Measurements from ENCODE around the gene PRXL2C. TPM values are rescaled to one million over a fixed set of nuclear protein-coding genes. Genes with fewer than 3 reads are reported as not detected.
"Not testable (repeated sequence)": the region's sequence is repeated elsewhere in the genome, so short reads cannot be mapped to it uniquely, and the experiment has no call there.

Gene PRXL2C
- total RNA-seq, 2 experiments from 2014 or later, result 10.0 to 11.4 TPM

DNA sequence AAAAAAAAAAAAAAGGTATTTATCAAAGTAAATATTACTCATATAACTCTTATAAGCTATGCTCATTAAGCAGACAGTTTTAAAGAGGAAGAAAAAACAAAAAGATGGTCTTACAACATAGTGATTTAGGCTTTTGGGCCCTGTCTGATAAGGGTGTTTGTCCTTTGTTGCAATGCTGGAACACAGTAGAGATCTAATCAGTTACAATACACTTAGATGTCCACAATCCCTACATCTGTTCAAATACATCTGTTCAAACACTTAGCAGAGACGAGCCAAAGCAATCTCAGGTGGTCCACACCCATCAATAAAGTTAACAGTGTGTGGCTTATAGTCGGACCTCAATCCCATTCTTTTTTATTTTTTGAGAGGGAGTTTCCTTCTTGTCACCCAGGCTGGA, 11.0 kb downstream of the PRXL2C start:
- ChIA-PET CTCF (no interaction called here), POLR2A (no interaction called here)

DNA sequence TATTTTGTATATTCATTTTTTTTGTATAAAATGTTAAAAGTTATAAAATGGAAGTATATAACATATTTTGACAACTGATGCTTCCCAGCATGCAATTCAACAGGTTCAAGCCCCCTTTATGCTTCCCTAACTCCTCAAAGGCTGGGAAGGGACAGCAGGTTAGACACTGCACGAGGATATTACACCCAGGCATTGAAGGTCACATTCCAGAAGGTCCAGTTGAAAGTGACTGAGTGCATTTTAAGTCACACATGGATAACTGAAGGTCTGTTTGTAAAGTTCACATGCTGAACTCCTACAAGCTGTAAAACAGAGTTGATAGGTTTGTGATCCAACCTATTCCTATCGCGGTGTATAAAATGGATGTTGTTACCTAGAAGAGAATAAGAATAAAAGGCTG, 13.6 kb downstream of the PRXL2C start:
- intact Hi-C loops (cut with micrococcal nuclease), result no loop called here
- no peak for DNase-seq
- no peaks in the 10 kb centered on the region for H3K27me3 Mint-ChIP-seq
- H3K27ac Mint-ChIP-seq, result no peak overlapping the region
- H3K4me3 Mint-ChIP-seq, result no peak overlapping the region
- no peaks in the 10 kb centered on the region for H3K9me3 Mint-ChIP-seq
- peaks cover 11% of the 10 kb centered on the region for H3K36me3 Mint-ChIP-seq
- POLR2A ChIA-PET, result no interaction called here
- CTCF ChIA-PET, result no interaction called here
- H3K4me1 Mint-ChIP-seq (ENCODE audit: low read depth), result no peaks in the 10 kb centered on the region

More for the DNA sequence above, 11.0 kb downstream of the PRXL2C start:
- Mint-ChIP-seq H3K4me3 (no peak overlapping the region), H3K27me3 (no peaks in the 10 kb centered on the region), H3K4me1 (ENCODE audit: low read depth) (no peaks in the 10 kb centered on the region), H3K27ac (no peak overlapping the region), H3K9me3 (no peaks in the 10 kb centered on the region), H3K36me3 (peaks cover 20% of the 10 kb centered on the region)
- DNase-seq, result no peak
- intact Hi-C loops (cut with micrococcal nuclease), result no loop called here

DNA sequence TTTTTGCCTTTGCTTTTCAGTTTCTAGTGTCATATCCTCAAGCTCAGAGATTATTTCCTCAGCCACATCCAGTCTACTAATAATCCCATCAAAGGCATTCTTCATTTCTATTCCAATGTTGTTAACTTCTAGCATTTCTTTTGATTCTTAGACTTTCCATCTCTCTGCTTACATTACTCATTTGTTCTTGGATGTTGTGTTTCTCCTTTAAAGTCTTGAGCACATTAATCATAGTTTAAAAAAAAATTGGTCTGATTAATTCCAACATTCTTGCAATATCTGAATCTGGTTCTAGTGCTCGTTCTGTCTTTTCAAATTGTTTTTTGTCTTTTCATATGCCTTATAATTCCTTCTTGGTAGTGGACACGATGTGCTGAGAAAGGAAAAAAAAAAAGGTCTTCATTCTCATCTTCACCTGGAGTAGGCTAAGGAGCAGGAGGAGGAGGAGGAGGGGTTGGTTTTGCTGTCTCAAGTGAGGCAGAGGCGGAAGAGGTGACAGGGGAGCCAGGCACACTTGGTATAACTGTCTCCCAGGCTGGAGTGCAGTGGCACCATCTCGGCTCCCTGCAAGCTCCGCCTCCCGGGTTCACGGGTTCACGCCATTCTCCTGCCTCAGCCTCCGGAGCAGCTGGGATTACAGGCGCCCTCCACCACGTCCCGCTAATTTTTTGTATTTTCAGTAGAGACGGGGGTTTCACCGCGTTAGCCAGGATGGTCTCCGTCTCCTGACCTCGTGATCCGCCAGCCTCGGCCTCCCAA, 16.3 kb downstream of the PRXL2C start:
- H3K4me3 Mint-ChIP-seq, result no peak overlapping the region
- no peaks in the 10 kb centered on the region for H3K4me1 Mint-ChIP-seq (ENCODE audit: low read depth)
- intact Hi-C loops (cut with micrococcal nuclease), result no loop called here
- peaks cover 3% of the 10 kb centered on the region for H3K36me3 Mint-ChIP-seq
- no peak for DNase-seq
- CTCF ChIA-PET, result interaction anchor here (0.6 kb wide), 1 partner anchor 322 kb away, joined by 4 read pairs; no protein-coding TSS in a partner anchor
- H3K27me3 Mint-ChIP-seq, result peaks cover 3% of the 10 kb centered on the region
- no peaks in the 10 kb centered on the region for H3K9me3 Mint-ChIP-seq
- POLR2A ChIA-PET, result no interaction called here
- no peak overlapping the region for H3K27ac Mint-ChIP-seq

DNA sequence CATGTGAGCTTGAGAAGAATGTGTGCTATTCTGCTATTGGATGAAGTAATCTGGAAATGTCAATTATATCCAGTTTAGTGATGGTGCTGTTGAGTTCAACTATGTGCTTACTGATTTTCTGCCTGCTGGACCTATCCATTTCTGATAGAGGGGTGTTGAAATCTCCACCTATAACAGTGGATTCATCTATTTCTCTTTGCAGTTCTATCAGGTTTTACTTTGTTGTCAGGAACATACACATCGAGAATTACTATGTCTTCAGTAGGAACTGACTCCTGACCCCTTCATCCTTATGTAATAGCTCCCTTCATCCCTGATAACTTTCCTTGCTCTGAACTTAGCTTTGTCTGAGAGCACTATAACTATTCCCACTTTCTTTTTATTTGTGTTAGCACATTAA, 18.7 kb downstream of the PRXL2C start:
- POLR2A ChIA-PET, result no interaction called here
- CTCF ChIA-PET, result interaction anchor here (0.6 kb wide), 1 partner anchor 33 kb away, joined by 4 read pairs; no protein-coding TSS in a partner anchor
- Mint-ChIP-seq H3K27me3 (peaks cover 7% of the 10 kb centered on the region), H3K4me3 (no peak overlapping the region), H3K9me3 (no peaks in the 10 kb centered on the region), H3K36me3 (peaks cover 3% of the 10 kb centered on the region), H3K27ac (no peak overlapping the region), H3K4me1 (ENCODE audit: low read depth) (no peaks in the 10 kb centered on the region)
- no peak for DNase-seq
- intact Hi-C loops (cut with micrococcal nuclease), result no loop called here

DNA sequence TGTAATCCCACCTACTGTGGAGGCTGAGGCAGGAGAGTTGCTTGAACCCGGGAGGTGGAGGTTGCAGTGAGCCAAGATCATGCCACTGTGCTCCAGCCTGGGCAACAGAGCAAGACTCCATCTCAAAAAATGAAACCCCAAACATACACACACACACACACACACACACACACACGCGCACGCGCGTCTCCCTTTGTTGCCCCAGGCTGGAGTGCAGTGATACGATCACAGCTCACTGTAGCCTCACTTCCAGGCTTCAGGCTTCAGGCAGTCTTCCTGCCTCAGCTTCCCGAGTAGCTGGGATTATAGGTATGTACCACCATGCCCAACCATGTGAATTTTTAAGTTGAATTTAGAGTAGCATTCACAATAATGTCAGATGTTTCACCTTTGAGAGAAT, 21.5 kb downstream of the PRXL2C start:
- H3K36me3 Mint-ChIP-seq; DNase-seq; H3K27ac Mint-ChIP-seq; intact Hi-C loops (cut with micrococcal nuclease); POLR2A ChIA-PET; H3K4me3 Mint-ChIP-seq; H3K4me1 Mint-ChIP-seq (ENCODE audit: low read depth); H3K9me3 Mint-ChIP-seq: not testable (repeated sequence)
- peaks cover 15% of the 10 kb centered on the region for H3K27me3 Mint-ChIP-seq
- CTCF ChIA-PET, result interaction anchor here (0.9 kb wide), 1 partner anchor 14 kb away, joined by 3 read pairs; the partner anchor contains the start of gene CDC14B

DNA sequence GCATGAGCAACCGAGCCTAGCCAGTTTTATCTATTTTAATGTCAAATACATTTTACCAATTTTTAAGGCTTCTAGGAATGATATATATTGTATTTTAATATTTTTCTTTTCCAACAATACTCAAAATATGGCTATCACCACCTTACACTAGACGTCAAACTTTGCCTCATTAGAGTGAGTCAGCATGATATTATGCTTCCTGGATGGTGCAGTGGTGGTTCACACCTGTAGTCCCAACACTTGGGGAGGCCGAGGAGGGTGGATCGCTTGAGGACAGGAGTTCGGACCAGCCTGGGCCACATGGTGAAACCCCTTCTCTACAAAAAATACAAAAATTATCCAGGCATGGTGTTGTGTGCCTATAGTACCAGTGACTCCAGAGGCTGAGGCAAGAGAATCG, 28.2 kb downstream of the PRXL2C start:
- ChIA-PET POLR2A (no interaction called here), CTCF (no interaction called here)
- Mint-ChIP-seq H3K27ac (no peak overlapping the region), H3K36me3 (no peaks in the 10 kb centered on the region), H3K4me1 (ENCODE audit: low read depth) (peaks cover 6% of the 10 kb centered on the region), H3K27me3 (peaks cover 11% of the 10 kb centered on the region), H3K4me3 (no peak overlapping the region), H3K9me3 (no peaks in the 10 kb centered on the region)
- intact Hi-C loops (cut with micrococcal nuclease), result no loop called here
- no peak for DNase-seq

DNA sequence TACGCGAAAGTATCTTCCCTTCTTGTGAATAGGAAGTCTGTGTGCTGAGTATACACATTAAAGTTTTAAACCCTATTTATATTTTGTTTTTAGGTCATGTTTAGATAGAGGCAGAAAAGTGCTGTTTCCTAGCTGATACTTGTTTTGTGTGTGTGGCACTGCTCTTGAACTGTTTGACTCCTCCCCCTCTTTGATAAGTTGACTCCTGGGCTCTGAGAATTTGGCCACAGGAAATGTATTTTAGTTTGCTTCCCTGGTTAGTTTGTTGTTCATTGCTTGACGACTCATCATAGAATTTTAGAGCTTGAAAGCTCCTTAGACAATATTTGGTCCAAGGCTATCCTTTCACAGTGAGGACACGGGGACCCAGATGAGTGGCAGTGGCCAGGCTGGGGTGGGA, 33.5 kb downstream of the PRXL2C start:
- Mint-ChIP-seq H3K9me3 (no peaks in the 10 kb centered on the region), H3K4me1 (ENCODE audit: low read depth) (peaks cover 3% of the 10 kb centered on the region), H3K27ac (no peak overlapping the region), H3K36me3 (no peaks in the 10 kb centered on the region), H3K27me3 (peaks cover 23% of the 10 kb centered on the region), H3K4me3 (no peak overlapping the region)
- ChIA-PET CTCF (interaction anchor here (0.6 to 1.4 kb wide), 2 partner anchors 45 to 48 kb away, joined by 3 to 4 read pairs; no protein-coding TSS in a partner anchor), POLR2A (no interaction called here)
- DNase-seq, result no peak
- intact Hi-C loops (cut with micrococcal nuclease), result no loop called here

DNA sequence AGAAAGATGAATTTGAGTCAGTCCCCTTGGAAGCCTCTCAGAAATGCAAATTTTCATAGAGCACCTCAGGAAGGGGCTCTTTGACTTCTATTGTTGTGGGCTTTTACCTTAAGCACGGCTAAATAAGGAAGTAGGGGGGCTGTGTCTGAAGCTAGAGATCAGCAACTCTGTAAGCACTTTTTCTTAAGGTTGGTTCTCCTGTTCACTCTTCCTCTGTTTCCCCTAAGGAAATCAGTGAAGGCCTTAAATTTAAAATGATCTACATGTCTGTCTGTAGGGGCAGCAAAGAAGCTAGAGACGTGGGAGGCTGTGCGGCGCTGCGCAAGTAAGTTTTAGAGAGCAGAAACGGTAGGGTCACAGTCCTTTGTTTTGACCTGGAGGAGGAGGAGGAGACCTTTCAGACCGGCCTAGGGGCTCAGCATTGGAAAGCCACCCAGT, 34.3 kb downstream of the PRXL2C start:
- Mint-ChIP-seq H3K4me3 (no peak overlapping the region), H3K27ac (no peak overlapping the region), H3K27me3 (peaks cover 25% of the 10 kb centered on the region), H3K9me3 (no peaks in the 10 kb centered on the region), H3K36me3 (no peaks in the 10 kb centered on the region), H3K4me1 (ENCODE audit: low read depth) (peaks cover 3% of the 10 kb centered on the region)
- CTCF ChIA-PET, result interaction anchor here (1.4 kb wide), 1 partner anchor 46 kb away, joined by 3 read pairs; no protein-coding TSS in a partner anchor
- intact Hi-C loops (cut with micrococcal nuclease), result no loop called here
- DNase-seq, result no peak
- POLR2A ChIA-PET, result no interaction called here

DNA sequence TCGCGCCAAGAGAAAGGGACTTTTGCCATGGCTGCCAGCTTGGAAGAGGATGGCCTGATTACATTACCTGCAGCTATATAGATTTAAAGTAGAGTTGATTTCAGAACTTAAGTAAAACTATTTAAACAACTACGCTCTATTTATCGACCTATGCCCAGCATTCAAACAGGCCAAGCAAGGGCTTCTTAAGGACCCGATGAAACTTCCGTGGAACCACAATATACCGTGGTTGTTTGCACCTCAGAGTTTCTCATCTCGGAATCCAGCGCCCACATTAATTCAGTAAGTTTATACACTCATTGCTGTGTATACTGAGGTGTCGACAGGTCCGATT, 35.0 kb downstream of the PRXL2C start:
- Mint-ChIP-seq H3K36me3 (no peaks in the 10 kb centered on the region), H3K4me3 (peak overlapping the region; percentile 76), H3K27me3 (peaks cover 29% of the 10 kb centered on the region), H3K9me3 (no peaks in the 10 kb centered on the region), H3K27ac (no peak overlapping the region), H3K4me1 (ENCODE audit: low read depth) (peaks cover 3% of the 10 kb centered on the region)
- CTCF ChIA-PET, result interaction anchor here (0.8 to 1.5 kb wide), 4 partner anchors 13 to 178 kb away, joined by 3 to 4 read pairs (median 4); no protein-coding TSS in a partner anchor
- DNase-seq, result no peak
- intact Hi-C loops (cut with micrococcal nuclease), result no loop called here
- POLR2A ChIA-PET, result no interaction called here

DNA sequence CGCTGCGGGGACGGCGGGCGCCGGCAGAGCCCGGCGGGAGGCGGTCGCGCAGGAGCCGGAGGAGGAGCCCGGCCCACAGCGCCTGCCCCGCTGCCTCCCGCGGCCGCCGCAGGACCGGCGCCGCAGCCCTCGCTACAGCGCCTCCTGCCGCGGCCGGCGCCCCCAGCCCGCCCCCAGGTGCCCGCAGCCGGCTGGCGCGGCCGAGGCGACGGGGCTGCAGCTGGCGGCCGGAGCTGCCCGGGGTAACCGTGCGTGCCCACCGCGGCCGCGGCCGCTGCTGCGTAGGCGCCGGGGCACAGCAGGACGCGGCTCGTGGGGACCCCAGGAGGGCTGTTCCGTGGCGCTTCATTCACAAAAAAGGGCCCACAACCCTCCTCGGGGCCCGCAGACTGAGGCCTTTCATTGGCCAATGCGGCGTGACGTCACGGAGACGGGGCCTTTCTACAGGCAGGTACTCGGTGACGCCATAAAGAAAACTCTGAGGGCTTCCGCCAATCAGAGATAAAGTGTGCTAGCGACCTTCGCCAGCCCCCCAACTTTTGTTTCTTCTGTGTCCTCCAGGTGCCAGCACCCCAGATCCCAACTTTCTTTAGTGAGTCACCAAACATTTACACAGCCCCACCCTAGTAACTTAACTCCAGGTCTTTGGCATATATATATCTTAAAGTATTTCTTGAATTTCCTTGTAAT, 35.5 kb downstream of the PRXL2C start, which contains the start of gene CDC14B:
Gene CDC14B (minus strand): TSS at position 353 of the 690 bp plus-strand sequence. CDS start 465 bp downstream, outside the sequence.
- peaks cover 32% of the 10 kb centered on the region for H3K27me3 Mint-ChIP-seq
- H3K36me3 Mint-ChIP-seq, result no peaks in the 10 kb centered on the region
- peak within 1 kb of the TSS; percentile 76 for H3K4me3 Mint-ChIP-seq
- intact Hi-C loops (cut with micrococcal nuclease), result no loop called here
- peaks cover 3% of the 10 kb centered on the region for H3K4me1 Mint-ChIP-seq (ENCODE audit: low read depth)
- peak; percentile 85 for DNase-seq
- ChIA-PET CTCF (interaction anchor here (0.8 to 1.5 kb wide), 4 partner anchors 13 to 177 kb away, joined by 3 to 4 read pairs (median 4); no protein-coding TSS in a partner anchor), POLR2A (no interaction called here)
- no peaks in the 10 kb centered on the region for H3K9me3 Mint-ChIP-seq
- H3K27ac Mint-ChIP-seq, result no peak within 1 kb of the TSS

DNA sequence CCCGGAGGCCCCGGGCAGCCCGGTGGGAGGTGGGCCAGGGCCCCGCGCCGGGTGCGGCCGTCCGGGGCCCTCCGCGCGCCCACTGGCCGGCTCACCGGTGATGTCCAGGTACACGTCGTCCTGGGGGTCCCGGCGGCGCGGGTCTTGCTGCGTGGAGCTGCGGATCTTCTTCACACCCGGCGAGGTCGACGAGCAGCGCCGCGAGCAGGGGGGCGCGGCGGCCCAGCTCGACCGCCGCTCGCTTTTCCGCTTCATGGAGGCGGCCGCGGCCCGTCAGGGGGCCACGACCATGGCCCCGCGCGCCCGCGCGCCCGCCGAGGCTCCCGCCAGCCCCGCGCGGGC, 36.0 kb downstream of the PRXL2C start:
- CTCF ChIA-PET, result interaction anchor here (0.9 to 1.5 kb wide), 5 partner anchors 37 to 290 kb away, joined by 3 to 4 read pairs (median 4); no protein-coding TSS in a partner anchor
- H3K9me3 Mint-ChIP-seq, result no peaks in the 10 kb centered on the region
- intact Hi-C loops (cut with micrococcal nuclease), result no loop called here

More for the DNA sequence above, 36.0 kb downstream of the PRXL2C start:
- Mint-ChIP-seq H3K36me3 (no peaks in the 10 kb centered on the region), H3K27ac (no peak overlapping the region), H3K27me3 (peaks cover 33% of the 10 kb centered on the region), H3K4me3 (no peak overlapping the region), H3K4me1 (ENCODE audit: low read depth) (peaks cover 3% of the 10 kb centered on the region)
- no peak for DNase-seq
- POLR2A ChIA-PET, result interaction anchor here (0.6 kb wide), 1 partner anchor 1354 kb away, joined by 4 read pairs; no protein-coding TSS in a partner anchor
